Measurements from ENCODE around the gene PLD3. TPM values are rescaled to one million over a fixed set of nuclear protein-coding genes. Genes with fewer than 3 reads are reported as not detected.
"Not testable (repeated sequence)": the region's sequence is repeated elsewhere in the genome, so short reads cannot be mapped to it uniquely, and the experiment has no call there.

PLD3 gene
- polyA plus RNA-seq, 4 donors: 215 to 340 (median 265) TPM

- DNase-seq (ENCODE audit: low read depth in 4 of 4, low spot score in 2 of 4): no peak
These were observed 17.4 kb upstream of the PLD3 start for GRCh38 chr19:40331052-40331451.

GRCh38 chr19:40332669-40333068, 15.8 kb upstream of the PLD3 start:
- no peak for DNase-seq (ENCODE audit: low read depth in 4 of 4, low spot score in 2 of 4)

- not testable (repeated sequence) for DNase-seq (ENCODE audit: low read depth in 4 of 4, low spot score in 2 of 4)
These were observed 15.4 kb upstream of the PLD3 start for GRCh38 chr19:40333083-40333482.

- DNase-seq (ENCODE audit: low read depth in 4 of 4, low spot score in 2 of 4): no peak
These were observed 13.4 kb upstream of the PLD3 start for GRCh38 chr19:40335101-40335500.

GRCh38 chr19:40335855-40336600, 12.5 kb upstream of the PLD3 start:
- DNase-seq (ENCODE audit: low read depth in 4 of 4, low spot score in 2 of 4): no peak

- DNase-seq (ENCODE audit: low read depth in 4 of 4, low spot score in 2 of 4): no peak
These were observed 11.9 kb upstream of the PLD3 start for GRCh38 chr19:40336601-40336900.

GRCh38 chr19:40337107-40337506, 11.4 kb upstream of the PLD3 start:
- no peak for DNase-seq (ENCODE audit: low read depth in 4 of 4, low spot score in 2 of 4)

GRCh38 chr19:40337594-40337993, 10.9 kb upstream of the PLD3 start:
- DNase-seq (ENCODE audit: low read depth in 4 of 4, low spot score in 2 of 4): no peak

- DNase-seq (ENCODE audit: low read depth in 4 of 4, low spot score in 2 of 4): no peak
These were observed 9.3 kb upstream of the PLD3 start for GRCh38 chr19:40339018-40339728.

GRCh38 chr19:40341601-40342482, 6.7 kb upstream of the PLD3 start:
- no peak for DNase-seq (ENCODE audit: low read depth in 4 of 4, low spot score in 2 of 4)

- no peak for DNase-seq (ENCODE audit: low read depth in 4 of 4, low spot score in 2 of 4)
These were observed 5.7 kb upstream of the PLD3 start for GRCh38 chr19:40342644-40343311.

GRCh38 chr19:40344422-40344821, 4.1 kb upstream of the PLD3 start:
- DNase-seq (ENCODE audit: low read depth in 4 of 4, low spot score in 2 of 4): no peak

GRCh38 chr19:40348961-40349507, 539 bp downstream of the PLD3 start:
- no peak for DNase-seq (ENCODE audit: low read depth in 4 of 4, low spot score in 2 of 4)

- no peak for DNase-seq (ENCODE audit: low read depth in 4 of 4, low spot score in 2 of 4)
These were observed 7.6 kb downstream of the PLD3 start for GRCh38 chr19:40355975-40356680.

- no peak for DNase-seq (ENCODE audit: low read depth in 4 of 4, low spot score in 2 of 4)
These were observed 8.4 kb downstream of the PLD3 start for GRCh38 chr19:40356681-40357595.

- no peak for DNase-seq (ENCODE audit: low read depth in 4 of 4, low spot score in 2 of 4)
These were observed 9.1 kb downstream of the PLD3 start for GRCh38 chr19:40357640-40358039.

- DNase-seq (ENCODE audit: low read depth in 4 of 4, low spot score in 2 of 4): no peak
These were observed 10.3 kb downstream of the PLD3 start for GRCh38 chr19:40358773-40359172.

- DNase-seq (ENCODE audit: low read depth in 4 of 4, low spot score in 2 of 4): no peak
These were observed 11.7 kb downstream of the PLD3 start for GRCh38 chr19:40360020-40360707.

All from left renal cortex interstitium (tissue), 4 donors.